Heart left ventricle (tissue), 16 donors: ENCODE measurements around the gene JAKMIP1. TPM values are rescaled to one million over a fixed set of nuclear protein-coding genes. Genes with fewer than 3 reads are reported as not detected.

Experiments used
- ATAC-seq, 4 donors: fragments of 200-7000 bp; cut with Tn5 transposase; one replicate each; pipeline ENCODE4 v1.9.1; 2020 to 2022; ENCODE audit warnings: moderate library complexity in 4 of 4, mild to moderate bottlenecking in 3 of 4, moderate number of reproducible peaks in 1 of 4
- DNase-seq, 5 donors: peaks; one replicate each; pipeline ENCODE4 v3.0.0-alpha.2; 2020
- H3K27ac ChIP-seq, 12 donors: fragments of 200-600 bp; sonication (generic) in 4 of 12; one replicate each; pipeline versions ENCODE4 v1.5.0 to v1.8.0; 2016 to 2022; ENCODE audit warnings: mild to moderate bottlenecking in 2 of 12
- H3K27me3 ChIP-seq, 9 donors: fragments of 200-600 bp; sonication (generic) in 2 of 9; one replicate each; pipeline versions ENCODE4 v1.5.1 to v1.8.0; 2016 to 2022; ENCODE audit warnings: mild to moderate bottlenecking in 3 of 9
- H3K36me3 ChIP-seq, 9 donors: fragments of 200-600 bp; sonication (generic) in 2 of 9; one replicate each; pipeline versions ENCODE4 v1.5.0 to v1.8.0; 2018 to 2022; ENCODE audit warnings: mild to moderate bottlenecking in 2 of 9
- H3K4me1 ChIP-seq, 12 donors: fragments of 200-600 bp; sonication (generic) in 4 of 12; one replicate each; pipeline versions ENCODE4 v1.5.0 to v1.8.0; 2016 to 2022; ENCODE audit warnings: mild to moderate bottlenecking in 3 of 12
- H3K4me3 ChIP-seq, 12 donors: fragments of 200-600 bp; sonication (generic) in 4 of 12; one replicate each; pipeline versions ENCODE4 v1.5.0 to v1.8.0; 2017 to 2022; ENCODE audit warnings: mild to moderate bottlenecking in 9 of 12, moderate library complexity in 4 of 12
- H3K9me3 ChIP-seq, 12 donors: fragments of 200-600 bp; sonication (generic) in 4 of 12; one replicate each; pipeline versions ENCODE4 v1.5.0 to v1.8.0; 2016 to 2022; ENCODE audit warnings: mild to moderate bottlenecking in 1 of 12
- POLR2A ChIP-seq, 2 donors: fragments of 450-650 bp; IDR thresholded peaks; one replicate each; pipeline ENCODE4 v1.6.1; 2017; ENCODE audit warnings: antibody characterized with exemption in 2 of 2, mild to moderate bottlenecking in 2 of 2, moderate library complexity in 2 of 2
- WGBS, 4 donors: extraction: QIAGEN DNeasy Blood & Tissue Kit in 2 of 4; methylation state at CpG; one replicate each; pipeline versions ENCODE4 v1.1.5 to v1.1.7; 2013 to 2018; 5-methylcytosine and 5-hydroxymethylcytosine counted together
- intact Hi-C, 10 donors: fragments of 100-400 bp; cut with DNase I; formaldehyde crosslinking; loops; one replicate each; pipeline versions ENCODE4 v1.11.1 to v1.14.2; 2022
- polyA plus RNA-seq, 2 donors: library from polyadenylated mRNA; stranded (reverse); fragments of 200-250 nt; gene quantifications; one replicate each; pipeline ENCODE4 v1.2.3, GENCODE V29; 2013
- total RNA-seq, 9 donors: library from RNA; depleted of rRNA in 2 of 9; stranded (reverse); fragments of >200 nt in 2 of 9; fragmentation: NEBNext Ultra II Directional in 3 of 9; extraction: Animal tissue kit (Norgen Biotek cat#: 25700) in 3 of 9; gene quantifications; one replicate each; pipeline versions ENCODE4 v1.1.0 to v1.2.4, GENCODE V29; 2016 to 2023
- TF ChIP-seq, protein P1 (sequence below), 12 donors: fragments of 200-600 bp; sonication (generic) in 4 of 12; IDR thresholded peaks; one replicate each; pipeline versions ENCODE4 v1.5.0 to v1.8.0; 2018 to 2022; ENCODE audit warnings: antibody characterized with exemption in 12 of 12, mild to moderate bottlenecking in 5 of 12
- donor health status: ischemic (EF 13 %, LVEDD 7.1; RV severe dilation, severe dysfunction).
- donor health status: healthy with polysubstance abuse.
- donor health status: DM: no; HTN: yes; CAD: no.
- donor health status: DM: no; HTN: no; CAD: no.
- donor health status: ischemic (EF 25% LVEDD 6.9; RV normal size, moderate dysfunction).
- donor health status: ischemic (EF 25% LVEDD 5.7; RV mildly dilated, moderate dysfunction).
- donor health status: healthy.
- donor health status: DM: yes; HTN: yes; CAD: no.
- donor health status: ischemic (EF 35%, LVEDD 5.7; RV mildly dilated, moderate dysfunction).
- donor health status: nonischemic (EF 11% LVEDD 7.7; RV severe dilation, severe dysfunction).
- donor health status: DM: yes; HTN: yes; CAD: no.
- donor health status: PGD.
- donor health status: ischemic (EF 29% LVEDD 5.4; RV normal size, mild dysfunction).
- donor health status: nonischemic (EF 23%, LVEDD 6.1; RV moderate dilation, normal function).

The JAKMIP1 gene
- total and polyA plus RNA-seq, 11 donors, result 0.01 to 0.99 (median 0.23) TPM; not detected in 6

DNA sequence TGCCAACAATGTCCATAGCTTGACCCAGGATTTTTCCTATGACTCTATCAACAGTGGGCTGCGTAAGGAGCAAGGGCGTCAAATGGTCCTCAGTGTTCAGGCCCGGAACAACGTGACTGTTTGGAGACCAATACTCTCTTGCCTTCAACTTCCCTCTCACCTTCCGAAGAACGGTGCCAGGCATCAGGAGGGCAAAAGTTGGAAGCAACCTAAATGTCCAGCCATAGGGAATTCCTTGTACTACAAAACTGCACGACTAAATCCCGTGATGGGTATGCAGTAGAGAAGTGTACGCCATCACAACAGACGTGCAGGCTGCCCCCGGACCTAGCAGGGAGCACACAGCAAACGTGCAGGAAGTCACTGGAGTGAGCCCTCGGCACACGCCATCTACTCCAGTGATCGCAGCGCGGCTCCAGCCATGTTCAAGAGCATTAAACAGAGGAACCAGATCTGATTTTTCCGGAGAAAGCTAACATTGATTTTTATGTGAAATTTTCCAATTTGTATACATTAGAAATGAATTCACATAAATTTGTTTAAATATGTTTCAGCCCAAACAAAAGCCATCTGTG lies 79.0 kb downstream of the JAKMIP1 start:
- WGBS, 4 donors, result 86 to 89% (median 89%) methylated on average over 18 of the region's 18 CpGs
- no peak for ATAC-seq

DNA sequence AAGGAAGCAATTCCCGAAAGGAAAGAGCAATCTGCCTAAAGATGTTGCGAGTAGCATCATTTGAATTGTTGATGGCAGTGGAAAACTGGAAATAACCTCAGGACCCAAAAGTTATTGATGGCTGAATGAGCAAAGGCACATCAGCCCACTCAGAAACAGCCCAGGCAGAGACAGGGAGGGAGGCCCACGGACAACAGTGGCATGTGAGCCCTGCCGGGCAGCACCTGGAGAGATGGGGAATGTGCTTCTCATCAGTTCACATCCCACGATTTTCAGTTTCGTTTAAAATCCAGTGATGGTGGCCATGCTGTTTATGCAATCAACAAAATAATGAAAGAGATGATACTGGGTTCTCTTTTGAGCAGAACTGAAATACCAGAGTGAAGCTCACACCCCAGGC lies 80.0 kb downstream of the JAKMIP1 start:
- H3K27me3 ChIP-seq, result peaks cover 0 to 26% (median 3%) of the 10 kb centered on the region in 9 donors
- no peak for DNase-seq
- TF ChIP-seq, protein P1, sequence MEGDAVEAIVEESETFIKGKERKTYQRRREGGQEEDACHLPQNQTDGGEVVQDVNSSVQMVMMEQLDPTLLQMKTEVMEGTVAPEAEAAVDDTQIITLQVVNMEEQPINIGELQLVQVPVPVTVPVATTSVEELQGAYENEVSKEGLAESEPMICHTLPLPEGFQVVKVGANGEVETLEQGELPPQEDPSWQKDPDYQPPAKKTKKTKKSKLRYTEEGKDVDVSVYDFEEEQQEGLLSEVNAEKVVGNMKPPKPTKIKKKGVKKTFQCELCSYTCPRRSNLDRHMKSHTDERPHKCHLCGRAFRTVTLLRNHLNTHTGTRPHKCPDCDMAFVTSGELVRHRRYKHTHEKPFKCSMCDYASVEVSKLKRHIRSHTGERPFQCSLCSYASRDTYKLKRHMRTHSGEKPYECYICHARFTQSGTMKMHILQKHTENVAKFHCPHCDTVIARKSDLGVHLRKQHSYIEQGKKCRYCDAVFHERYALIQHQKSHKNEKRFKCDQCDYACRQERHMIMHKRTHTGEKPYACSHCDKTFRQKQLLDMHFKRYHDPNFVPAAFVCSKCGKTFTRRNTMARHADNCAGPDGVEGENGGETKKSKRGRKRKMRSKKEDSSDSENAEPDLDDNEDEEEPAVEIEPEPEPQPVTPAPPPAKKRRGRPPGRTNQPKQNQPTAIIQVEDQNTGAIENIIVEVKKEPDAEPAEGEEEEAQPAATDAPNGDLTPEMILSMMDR (IDR thresholded peaks at IDR 0.05), result no peak
- no peak for TF ChIP-seq POLR2A (IDR thresholded peaks at IDR 0.05)
- H3K9me3 ChIP-seq, result no peaks in the 10 kb centered on the region
- WGBS, 4 donors, result 58 to 71% (median 64%) methylated on average over 6 of the region's 6 CpGs
- H3K4me3 ChIP-seq, result no peak overlapping the region
- no peaks in the 10 kb centered on the region for H3K36me3 ChIP-seq
- no peaks in the 10 kb centered on the region for H3K4me1 ChIP-seq
- no peak for ATAC-seq
- H3K27ac ChIP-seq, result no peak overlapping the region
- intact Hi-C loops, result no loop called here

More for the DNA sequence above, 79.0 kb downstream of the JAKMIP1 start:
- H3K9me3 ChIP-seq, result no peaks in the 10 kb centered on the region
- TF ChIP-seq POLR2A (IDR thresholded peaks at IDR 0.05), result no peak
- TF ChIP-seq, protein P1 (IDR thresholded peaks at IDR 0.05), result no peak
- no peak overlapping the region for H3K27ac ChIP-seq
- no peaks in the 10 kb centered on the region for H3K4me1 ChIP-seq
- peaks cover 0 to 19% (median 0%) of the 10 kb centered on the region in 9 donors for H3K27me3 ChIP-seq
- no peaks in the 10 kb centered on the region for H3K36me3 ChIP-seq
- intact Hi-C loops, result no loop called here
- DNase-seq, result no peak
- no peak overlapping the region for H3K4me3 ChIP-seq

DNA sequence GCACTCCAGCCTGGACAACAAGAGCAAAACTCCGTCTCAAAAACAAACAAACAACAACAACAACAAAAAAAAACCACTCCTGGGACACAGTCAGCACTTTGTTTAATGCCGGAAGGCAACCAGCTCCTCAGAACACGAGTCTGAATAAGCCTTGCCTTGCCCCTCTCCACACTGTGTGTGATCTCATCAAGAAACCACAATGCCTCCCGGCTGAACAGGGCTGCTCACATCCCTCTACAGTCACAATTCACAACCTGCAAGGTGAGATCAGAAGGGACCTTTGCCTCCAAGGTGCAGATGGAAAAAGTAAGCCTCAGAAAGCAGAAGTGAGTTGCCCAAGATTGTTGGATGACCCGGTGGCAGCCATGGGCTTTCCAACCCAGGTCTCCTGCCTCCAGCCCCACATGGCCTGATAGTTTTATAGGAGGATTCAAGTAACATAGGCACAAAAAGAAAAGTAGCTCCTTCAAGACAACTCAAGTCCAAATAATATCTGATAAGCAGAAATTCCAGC lies 80.8 kb downstream of the JAKMIP1 start:
- Histone ChIP-seq H3K27me3 (peaks cover 0 to 34% (median 4%) of the 10 kb centered on the region in 9 donors), H3K9me3 (no peaks in the 10 kb centered on the region), H3K27ac (no peak overlapping the region), H3K36me3 (no peaks in the 10 kb centered on the region), H3K4me1 (no peaks in the 10 kb centered on the region), H3K4me3 (no peak overlapping the region)
- no peak for ATAC-seq
- TF ChIP-seq POLR2A (IDR thresholded peaks at IDR 0.05), result no peak
- TF ChIP-seq, protein P1 (IDR thresholded peaks at IDR 0.05), result no peak
- DNase-seq, result peak in 1 of 5 donors; percentile 0
- intact Hi-C loops, result no loop called here
- 60 to 68% (median 64%) methylated on average over 5 of the region's 5 CpGs for WGBS, 4 donors

DNA sequence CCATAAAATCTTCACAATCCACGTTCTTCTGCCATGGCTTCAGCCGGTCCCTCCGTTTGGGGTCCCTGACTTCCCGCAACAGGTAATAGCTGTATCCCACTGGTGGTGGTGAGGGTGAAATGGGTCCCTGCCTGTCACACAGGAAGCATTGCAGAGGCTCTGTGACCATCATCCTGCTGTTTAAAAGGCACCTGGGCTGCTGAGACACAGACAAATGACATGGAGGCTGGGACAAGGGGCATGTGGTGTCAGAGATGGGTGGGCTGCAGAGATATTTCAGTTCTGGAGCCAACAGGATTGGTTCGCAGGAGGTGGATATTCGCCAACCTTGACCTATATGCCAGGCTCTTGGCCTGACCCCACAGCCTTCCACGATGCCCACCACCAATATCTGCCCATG lies 82.1 kb downstream of the JAKMIP1 start:
- Histone ChIP-seq H3K27me3 (peaks cover 0 to 44% (median 4%) of the 10 kb centered on the region in 9 donors), H3K36me3 (no peaks in the 10 kb centered on the region), H3K4me1 (no peaks in the 10 kb centered on the region), H3K9me3 (no peaks in the 10 kb centered on the region), H3K27ac (no peak overlapping the region), H3K4me3 (no peak overlapping the region)
- 71 to 83% (median 80%) methylated on average over 7 of the region's 7 CpGs for WGBS, 4 donors
- TF ChIP-seq POLR2A (IDR thresholded peaks at IDR 0.05), result no peak
- TF ChIP-seq, protein P1 (IDR thresholded peaks at IDR 0.05), result no peak
- DNase-seq, result peak in 1 of 5 donors; percentile 1
- intact Hi-C loops, result no loop called here
- no peak for ATAC-seq
